ENCODE results near the gene NANP.

NANP gene

DNA sequence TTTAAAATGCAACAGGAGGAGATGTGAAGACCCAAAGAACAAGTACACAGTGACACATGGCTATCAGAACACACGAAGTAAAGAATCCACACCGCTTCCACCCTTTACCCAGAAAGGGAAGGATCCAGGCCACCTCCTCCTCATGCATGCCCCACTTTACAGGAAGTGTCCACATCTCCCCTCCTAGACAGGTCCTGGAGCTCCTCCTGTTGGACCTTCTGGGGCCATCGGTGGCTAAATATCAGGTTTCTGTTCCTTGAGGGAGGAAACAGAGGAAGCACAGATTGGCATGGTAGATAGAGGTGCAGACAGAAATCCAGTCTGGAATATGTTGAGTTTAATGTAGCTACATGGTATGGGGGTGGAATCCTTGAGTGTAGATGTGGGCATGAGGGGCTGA lies 49.4 kb downstream of the NANP start:
- H3K27ac ChIP-seq = no peak overlapping the region
- TF ChIP-seq, protein P1, sequence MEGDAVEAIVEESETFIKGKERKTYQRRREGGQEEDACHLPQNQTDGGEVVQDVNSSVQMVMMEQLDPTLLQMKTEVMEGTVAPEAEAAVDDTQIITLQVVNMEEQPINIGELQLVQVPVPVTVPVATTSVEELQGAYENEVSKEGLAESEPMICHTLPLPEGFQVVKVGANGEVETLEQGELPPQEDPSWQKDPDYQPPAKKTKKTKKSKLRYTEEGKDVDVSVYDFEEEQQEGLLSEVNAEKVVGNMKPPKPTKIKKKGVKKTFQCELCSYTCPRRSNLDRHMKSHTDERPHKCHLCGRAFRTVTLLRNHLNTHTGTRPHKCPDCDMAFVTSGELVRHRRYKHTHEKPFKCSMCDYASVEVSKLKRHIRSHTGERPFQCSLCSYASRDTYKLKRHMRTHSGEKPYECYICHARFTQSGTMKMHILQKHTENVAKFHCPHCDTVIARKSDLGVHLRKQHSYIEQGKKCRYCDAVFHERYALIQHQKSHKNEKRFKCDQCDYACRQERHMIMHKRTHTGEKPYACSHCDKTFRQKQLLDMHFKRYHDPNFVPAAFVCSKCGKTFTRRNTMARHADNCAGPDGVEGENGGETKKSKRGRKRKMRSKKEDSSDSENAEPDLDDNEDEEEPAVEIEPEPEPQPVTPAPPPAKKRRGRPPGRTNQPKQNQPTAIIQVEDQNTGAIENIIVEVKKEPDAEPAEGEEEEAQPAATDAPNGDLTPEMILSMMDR (IDR thresholded peaks at IDR 0.05; ENCODE audit: low read depth, low read length, missing control alignments) = peak; percentile 69
- no peak for DNase-seq
- in situ Hi-C loops (cut with HindIII; ENCODE audit: low pct_ligation_motif_present, low sequenced_read_pairs) = no loop called here
- no peaks in the 10 kb centered on the region for H3K27me3 ChIP-seq (replicated peaks)
- no peaks in the 10 kb centered on the region for H3K36me3 ChIP-seq (replicated peaks)
- no peak overlapping the region for H3K4me3 ChIP-seq (ENCODE audit: low read depth, low read length)

DNA sequence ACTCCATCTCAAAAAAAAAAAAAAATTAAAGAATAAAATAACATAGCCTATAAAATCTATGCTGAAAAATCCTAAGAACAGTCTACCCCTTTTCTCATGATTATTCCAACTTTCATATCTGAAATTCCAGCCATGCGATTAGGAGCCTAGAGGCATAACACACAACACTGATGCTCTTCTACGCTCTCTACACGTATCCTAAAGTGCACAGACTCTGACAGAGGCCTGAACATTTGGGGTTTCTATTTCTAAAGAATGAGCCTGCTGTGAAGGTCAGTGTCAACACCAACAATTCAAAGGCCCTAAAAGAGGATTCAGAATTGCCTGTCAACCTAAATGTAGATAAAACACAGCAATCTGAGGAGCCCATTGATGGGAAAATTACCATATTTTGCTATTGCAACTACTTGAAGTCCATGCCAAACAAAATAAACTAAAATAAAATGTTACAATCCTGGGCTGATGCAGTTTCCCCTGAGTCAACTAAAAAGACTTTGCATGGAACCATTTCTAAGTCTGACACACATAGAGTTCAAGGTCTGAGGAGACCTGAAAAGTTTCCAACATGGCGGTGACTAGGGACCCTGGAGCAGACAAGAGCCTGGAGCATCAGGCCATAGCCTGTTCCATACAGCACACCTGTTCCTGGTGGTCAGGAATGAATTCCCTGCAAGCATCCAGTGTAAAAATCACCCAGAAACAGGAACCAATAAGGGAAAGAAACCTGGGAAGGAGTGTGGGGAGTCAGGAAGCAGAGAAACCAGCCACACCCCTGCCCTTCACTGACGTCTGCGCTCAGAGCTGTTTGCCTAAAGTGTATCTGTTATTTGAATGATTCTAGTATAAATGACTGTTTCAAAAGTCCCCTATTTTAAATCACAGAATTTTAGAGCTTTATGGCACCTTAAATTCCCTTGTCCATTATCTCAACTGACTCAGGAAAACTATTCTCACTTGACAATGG lies 50.2 kb downstream of the NANP start:
- TF ChIP-seq, protein P1 (IDR thresholded peaks at IDR 0.05; ENCODE audit: low read depth, low read length, missing control alignments) = no peak
- H3K36me3 ChIP-seq (replicated peaks) = no peaks in the 10 kb centered on the region
- no peaks in the 10 kb centered on the region for H3K27me3 ChIP-seq (replicated peaks)
- H3K27ac ChIP-seq = peak overlapping the region; percentile 48
- in situ Hi-C loops (cut with HindIII; ENCODE audit: low pct_ligation_motif_present, low sequenced_read_pairs) = no loop called here
- no peak overlapping the region for H3K4me3 ChIP-seq (ENCODE audit: low read depth, low read length)
- peak; percentile 37 for DNase-seq

GRCh38 chr20:25571817-25572216 lies 52.0 kb downstream of the NANP start:
- DNase-seq = no peak
- no peak overlapping the region for H3K27ac ChIP-seq
- TF ChIP-seq, protein P1 (IDR thresholded peaks at IDR 0.05; ENCODE audit: low read depth, low read length, missing control alignments) = no peak
- no peaks in the 10 kb centered on the region for H3K36me3 ChIP-seq (replicated peaks)
- H3K4me3 ChIP-seq (ENCODE audit: low read depth, low read length) = no peak overlapping the region
- in situ Hi-C loops (cut with HindIII; ENCODE audit: low pct_ligation_motif_present, low sequenced_read_pairs) = no loop called here
- H3K27me3 ChIP-seq (replicated peaks) = no peaks in the 10 kb centered on the region

- Histone ChIP-seq H3K4me3 (ENCODE audit: low read depth, low read length) (no peak overlapping the region), H3K27ac (no peak overlapping the region), H3K36me3 (replicated peaks) (no peaks in the 10 kb centered on the region), H3K27me3 (replicated peaks) (no peaks in the 10 kb centered on the region)
- TF ChIP-seq, protein P1 (IDR thresholded peaks at IDR 0.05; ENCODE audit: low read depth, low read length, missing control alignments) = no peak
- no peak for DNase-seq
- in situ Hi-C loops (cut with HindIII; ENCODE audit: low pct_ligation_motif_present, low sequenced_read_pairs) = no loop called here
These were observed 52.6 kb downstream of the NANP start for GRCh38 chr20:25571240-25571639.

- Histone ChIP-seq H3K4me3 (ENCODE audit: low read depth, low read length) (no peak overlapping the region), H3K27ac (no peak overlapping the region), H3K36me3 (replicated peaks) (no peaks in the 10 kb centered on the region), H3K27me3 (replicated peaks) (no peaks in the 10 kb centered on the region)
- no peak for DNase-seq
- TF ChIP-seq, protein P1 (IDR thresholded peaks at IDR 0.05; ENCODE audit: low read depth, low read length, missing control alignments) = no peak
- in situ Hi-C loops (cut with HindIII; ENCODE audit: low pct_ligation_motif_present, low sequenced_read_pairs) = no loop called here
These were observed 53.7 kb downstream of the NANP start for GRCh38 chr20:25570148-25570530.
